HCT116 (cell line): ENCODE results near the gene KLHDC4. TPM values are rescaled to one million over a fixed set of nuclear protein-coding genes. Genes with fewer than 3 reads are reported as not detected.

Source experiments
- ATAC-seq: fragments of 200-7000 bp; cut with Tn5 transposase; 2 replicates; pipeline ENCODE4 v1.9.1; 2020; ENCODE audit warnings: mild to moderate bottlenecking, moderate library complexity
- BruUV-seq: library from RNA; stranded (reverse); fragments of 400-500 nt; replicated peaks from 2 replicates; lab custom pipeline; 2021; lab: Mats Ljungman, UMichigan
- CTCF ChIA-PET: fragments of 300-600 bp; sonication (Branson Sonifier 250); formaldehyde crosslinking; loops from one replicate; lab custom pipeline; 2021; ENCODE audit warnings: antibody characterized with exemption; lab: Charles Lee
- POLR2A ChIA-PET: fragments of 300-600, 350-600 bp; sonication (Branson Sonifier 250); formaldehyde crosslinking; loops from one replicate; lab custom pipeline; 2021; ENCODE audit warnings: antibody characterized with exemption; lab: Charles Lee
- RAD21 ChIA-PET, 2 experiments: fragments of 300-600 bp; sonication (Branson Sonifier 250); formaldehyde crosslinking; loops; one replicate each; lab custom pipeline; 2023; ENCODE audit warnings: low total read pairs in 2 of 2; ENCODE audit not compliant: uncharacterized antibody in 2 of 2, unreplicated experiment in 2 of 2, low non-redundant PET in 1 of 2; lab: Charles Lee
- DNase-seq: peaks from one replicate; pipeline ENCODE4 v3.0.0-alpha.2; 2010; ENCODE audit warnings: low read depth, low spot score
- H2AFZ ChIP-seq: fragments of 200-600 bp; shearing (Covaris generic), sonication (generic); 2 replicates; pipeline ENCODE4 v1.6.1; 2017; ENCODE audit warnings: low read depth, mixed run types, mixed read lengths, antibody characterized with exemption, low read length; ENCODE audit not compliant: poor library complexity, severe bottlenecking
- H3K27ac ChIP-seq: 2 replicates; pipeline ENCODE4 v1.5.1; 2012; ENCODE audit warnings: low read depth, low read length
- H3K27me3 ChIP-seq: fragments of 200-600 bp; sonication (generic); 2 replicates; pipeline ENCODE4 v1.6.1; 2016; ENCODE audit warnings: mixed run types, low read length, mixed read lengths; ENCODE audit not compliant: insufficient read depth
- H3K36me3 ChIP-seq, 2 experiments: fragments of 200-500 bp in 1 of 2; fragments of 200-600 bp in 1 of 2; sonication (Bioruptor generic) in 1 of 2; sonication (generic) in 1 of 2; 2 replicates each; pipeline versions ENCODE4 v1.5.1 to v1.6.1; 2014 to 2016; ENCODE audit warnings: low read length in 2 of 2, inconsistent platforms in 1 of 2, mixed read lengths in 1 of 2, mixed run types in 1 of 2; ENCODE audit not compliant: insufficient read depth in 2 of 2, control insufficient read depth in 1 of 2
- H3K4me1 ChIP-seq, 2 experiments: fragments of 200-600 bp in 1 of 2; sonication (generic) in 1 of 2; 2 replicates each; pipeline versions ENCODE4 v1.5.1 to v1.6.1; 2012 to 2017; ENCODE audit warnings: low read length in 2 of 2, inconsistent platforms in 1 of 2, mild to moderate bottlenecking in 1 of 2, mixed read lengths in 1 of 2, mixed run types in 1 of 2, moderate library complexity in 1 of 2; ENCODE audit not compliant: insufficient read depth in 2 of 2, control insufficient read depth in 1 of 2
- H3K4me2 ChIP-seq: fragments of 200-600 bp; sonication (generic); 2 replicates; pipeline ENCODE4 v1.6.1; 2017; ENCODE audit warnings: mixed run types, low read length, mixed read lengths
- H3K4me3 ChIP-seq, 2 experiments: fragments of 200-600 bp in 1 of 2; sonication (generic) in 1 of 2; replicated peaks in 1 of 2; 2 replicates each; pipeline ENCODE4 v1.5.1; 2011 to 2016; ENCODE audit warnings: low read length in 2 of 2, control low read depth in 1 of 2, low read depth in 1 of 2, mild to moderate bottlenecking in 1 of 2, mixed read lengths in 1 of 2, mixed run types in 1 of 2
- H3K79me2 ChIP-seq: fragments of 200-600 bp; sonication (generic); 2 replicates; pipeline ENCODE4 v1.6.1; 2017; ENCODE audit warnings: mild to moderate bottlenecking, mixed run types, low read length, moderate library complexity, mixed read lengths; ENCODE audit not compliant: insufficient read depth
- H3K9ac ChIP-seq: fragments of 200-600 bp; sonication (generic); 2 replicates; pipeline ENCODE4 v1.6.1; 2016; ENCODE audit warnings: low read length, mixed read lengths
- H3K9me2 ChIP-seq: fragments of 200-600 bp; sonication (generic), shearing (Covaris generic); 2 replicates; pipeline ENCODE4 v1.6.1; 2017; ENCODE audit warnings: mixed run types, mild to moderate bottlenecking, moderate library complexity; ENCODE audit not compliant: insufficient read depth
- H3K9me3 ChIP-seq, 2 experiments: fragments of 200-500 bp in 1 of 2; fragments of 200-600 bp in 1 of 2; sonication (Bioruptor generic) in 1 of 2; sonication (generic) in 1 of 2; 2 replicates each; pipeline ENCODE4 v1.6.1; 2014 to 2017; ENCODE audit warnings: low read length in 2 of 2, mixed read lengths in 2 of 2, inconsistent platforms in 1 of 2, low read depth in 1 of 2, mild to moderate bottlenecking in 1 of 2, mixed run types in 1 of 2, moderate library complexity in 1 of 2; ENCODE audit not compliant: control insufficient read depth in 1 of 2, insufficient read depth in 1 of 2
- H4K20me1 ChIP-seq: fragments of 200-600 bp; sonication (generic), shearing (Covaris generic); 2 replicates; pipeline ENCODE4 v1.6.1; 2017; ENCODE audit warnings: mixed run types, mild to moderate bottlenecking, moderate library complexity; ENCODE audit not compliant: insufficient read depth
- ATF3 ChIP-seq: IDR thresholded peaks from 2 replicates; pipeline ENCODE4 v1.6.1; 2012
- CBX3 ChIP-seq: IDR thresholded peaks from 2 replicates; pipeline ENCODE4 v1.6.1; 2012; ENCODE audit warnings: low read depth
- CEBPB ChIP-seq: IDR thresholded peaks from 2 replicates; pipeline ENCODE4 v1.6.1; 2012; ENCODE audit warnings: low read depth
- CTCF ChIP-seq, 3 experiments: fragments of 200-600 bp in 1 of 3; sonication (generic) in 1 of 3; IDR thresholded peaks in 2 of 3; conservative IDR thresholded peaks in 1 of 3; 2 replicates each; pipeline ENCODE4 v1.5.1; 2012 to 2017; ENCODE audit warnings: low read depth in 2 of 3, low read length in 2 of 3, antibody characterized with exemption in 1 of 3, borderline replicate concordance in 1 of 3, control low read depth in 1 of 3, mild to moderate bottlenecking in 1 of 3, mixed read lengths in 1 of 3, mixed run types in 1 of 3, moderate library complexity in 1 of 3; ENCODE audit not compliant: insufficient read depth in 1 of 3
- EGR1 ChIP-seq: IDR thresholded peaks from 2 replicates; pipeline ENCODE4 v1.6.1; 2012; ENCODE audit warnings: low read depth
- ELF1 ChIP-seq: IDR thresholded peaks from 2 replicates; pipeline ENCODE4 v1.6.1; 2012; ENCODE audit warnings: low read depth, borderline replicate concordance
- EZH2 ChIP-seq: fragments of 200-600 bp; sonication (generic); IDR thresholded peaks from 2 replicates; pipeline ENCODE4 v1.6.1; 2017; ENCODE audit warnings: antibody characterized with exemption, mixed run types
- EZH2phosphoT487 ChIP-seq: fragments of 200-600 bp; IDR thresholded peaks from 2 replicates; pipeline ENCODE4 v1.6.1; 2018; ENCODE audit warnings: antibody characterized with exemption, borderline replicate concordance
- FOSL1 ChIP-seq: IDR thresholded peaks from 2 replicates; pipeline ENCODE4 v1.6.1; 2012; ENCODE audit warnings: low read depth
- JUND ChIP-seq: IDR thresholded peaks from 2 replicates; pipeline ENCODE4 v1.6.1; 2012
- MAX ChIP-seq: IDR thresholded peaks from 2 replicates; pipeline ENCODE4 v1.6.1; 2012
- POLR2A ChIP-seq: IDR thresholded peaks from 2 replicates; pipeline ENCODE4 v1.7.0; 2011; ENCODE audit warnings: borderline replicate concordance; ENCODE audit not compliant: insufficient read depth, insufficient read length; ENCODE audit errors: extremely low read depth
- POLR2AphosphoS5 ChIP-seq: IDR thresholded peaks from 2 replicates; pipeline ENCODE4 v1.6.1; 2011; ENCODE audit warnings: mild to moderate bottlenecking, low read depth, low read length, moderate library complexity
- RAD21 ChIP-seq: IDR thresholded peaks from 2 replicates; pipeline ENCODE4 v1.6.1; 2012; ENCODE audit warnings: low read depth, mild to moderate bottlenecking
- REST ChIP-seq: IDR thresholded peaks from 2 replicates; pipeline ENCODE4 v1.6.1; 2012; ENCODE audit warnings: low read depth
- SIN3A ChIP-seq: IDR thresholded peaks from 2 replicates; pipeline ENCODE4 v1.6.1; 2012; ENCODE audit warnings: low read depth
- SP1 ChIP-seq: IDR thresholded peaks from 2 replicates; pipeline ENCODE4 v1.6.1; 2012; ENCODE audit warnings: low read depth
- TCF7L2 ChIP-seq: IDR thresholded peaks from 2 replicates; pipeline ENCODE4 v1.7.0; 2011; ENCODE audit warnings: borderline replicate concordance, inconsistent platforms; ENCODE audit not compliant: insufficient read depth, insufficient read length; ENCODE audit errors: extremely low read depth
- YY1 ChIP-seq: IDR thresholded peaks from 2 replicates; pipeline ENCODE4 v1.6.1; 2011; ENCODE audit warnings: low read length, low read depth, moderate library complexity, mild to moderate bottlenecking; ENCODE audit not compliant: insufficient replicate concordance; ENCODE audit errors: extremely low read depth
- ZBTB33 ChIP-seq: IDR thresholded peaks from 2 replicates; pipeline ENCODE4 v1.6.1; 2011; ENCODE audit warnings: mild to moderate bottlenecking, low read length, moderate library complexity; ENCODE audit not compliant: insufficient replicate concordance; ENCODE audit errors: extremely low read depth
- intact Hi-C: fragments of 100-400 bp; cut with micrococcal nuclease; formaldehyde crosslinking; loops from 2 replicates; pipeline ENCODE4 v1.10.0; 2022
- total RNA-seq: library from RNA; stranded (reverse); gene quantifications from one replicate; pipeline ENCODE4 v1.2.1, GENCODE V29; 2021; ENCODE audit not compliant: unreplicated experiment

The KLHDC4 gene
- total RNA-seq, 1 experiment from 2014 or later = 107 TPM

- H3K4me3 ChIP-seq = no peak overlapping the region
- no peak for ATAC-seq
- ChIA-PET RAD21 (no interaction called here), CTCF (no interaction called here), POLR2A (no interaction called here)
- H3K36me3 ChIP-seq = no peaks in the 10 kb centered on the region
- H3K79me2 ChIP-seq = no peaks in the 10 kb centered on the region
- H4K20me1 ChIP-seq = no peaks in the 10 kb centered on the region
- BruUV-seq = no TSS peak
- H3K9me3 ChIP-seq = no peaks in the 10 kb centered on the region
- no peak for DNase-seq
- no peak overlapping the region for H3K27ac ChIP-seq
- H3K9ac ChIP-seq = no peak overlapping the region
- TF ChIP-seq POLR2AphosphoS5 (no peak), REST (no peak), YY1 (no peak), FOSL1 (no peak), SP1 (no peak), EZH2 (no peak), CEBPB (no peak), ZBTB33 (no peak), POLR2A (no peak), EGR1 (no peak), ELF1 (no peak), TCF7L2 (no peak), CTCF (IDR thresholded peaks at IDR 0.05 in 2 of 3, conservative IDR thresholded peaks at IDR 0.05 in 1 of 3; ENCODE audit: borderline replicate concordance in 1 of 3, insufficient read depth in 1 of 3, low read depth in 2 of 3, low read length in 2 of 3) (no peak), EZH2phosphoT487 (no peak), CBX3 (no peak), ATF3 (no peak), JUND (no peak), MAX (no peak), SIN3A (no peak), RAD21 (no peak)
- intact Hi-C loops = no loop called here
- H2AFZ ChIP-seq = no peak overlapping the region
- no peak overlapping the region for H3K4me2 ChIP-seq
- no peaks in the 10 kb centered on the region for H3K9me2 ChIP-seq
- peaks cover 4% of the 10 kb centered on the region; the same call in 1 of the 2 replicates for H3K27me3 ChIP-seq
- no peaks in the 10 kb centered on the region for H3K4me1 ChIP-seq
Measured at GRCh38 chr16:87687126-87687910, 78.5 kb downstream of the KLHDC4 start.
